B cell (primary cell): Measurements from ENCODE around the gene HNRNPK. TPM values are rescaled to one million over a fixed set of nuclear protein-coding genes. Genes with fewer than 3 reads are reported as not detected.

Experiments used
- ATAC-seq: fragments of 200-7000 bp; cut with Tn5 transposase; one replicate; pipeline ENCODE4 v1.10.0; 2021; ENCODE audit warnings: low read depth, mild to moderate bottlenecking, moderate number of reproducible peaks, moderate library complexity
- CTCF ChIA-PET: fragments of 350-600 bp; sonication (Branson Sonifier 250); formaldehyde crosslinking; loops from one replicate; lab custom pipeline; 2021; ENCODE audit warnings: antibody characterized with exemption, inconsistent platforms; lab: Charles Lee
- POLR2A ChIA-PET: fragments of 350-600 bp; sonication (Branson Sonifier 250); formaldehyde crosslinking; loops from one replicate; lab custom pipeline; 2021; ENCODE audit warnings: antibody characterized with exemption; lab: Charles Lee
- DNase-seq: peaks from one replicate; pipeline ENCODE4 v3.0.0; 2013
- H2AFZ ChIP-seq: 2 replicates; pipeline ENCODE4 v1.6.1; 2012; ENCODE audit warnings: mild to moderate bottlenecking, low read depth, low read length; ENCODE audit not compliant: insufficient read depth, poor library complexity, severe bottlenecking
- H3K27ac ChIP-seq, 2 donors: 1 replicate in 1 of 2; 2 replicates in 1 of 2; pipeline ENCODE4 v1.5.1; 2012 to 2013; ENCODE audit warnings: low read length in 2 of 2, mild to moderate bottlenecking in 2 of 2, moderate library complexity in 1 of 2
- H3K27me3 ChIP-seq, 4 experiments: fragments of 200-600 bp in 1 of 4; sonication (generic) in 1 of 4; replicated peaks in 1 of 4; 1 replicate in 2 of 4; 2 replicates in 2 of 4; pipeline versions ENCODE4 v1.6.1 to v1.7.0; 2013 to 2016; ENCODE audit warnings: low read length in 3 of 4, mild to moderate bottlenecking in 2 of 4, mixed read lengths in 1 of 4, moderate library complexity in 1 of 4; ENCODE audit not compliant: insufficient read depth in 4 of 4, control insufficient read depth in 3 of 4; ENCODE audit errors: control extremely low read depth in 1 of 4
- H3K36me3 ChIP-seq, 2 experiments: replicated peaks in 1 of 2; 1 replicate in 1 of 2; 2 replicates in 1 of 2; pipeline versions ENCODE4 v1.6.1 to v1.7.1; 2013; ENCODE audit warnings: low read length in 1 of 2; ENCODE audit not compliant: insufficient read depth in 2 of 2, control insufficient read depth in 1 of 2; ENCODE audit errors: control extremely low read depth in 1 of 2, extremely low read depth in 1 of 2
- H3K4me1 ChIP-seq, 2 donors: fragments of 200-600 bp in 1 of 2; sonication (generic) in 1 of 2; 1 replicate in 1 of 2; 2 replicates in 1 of 2; pipeline versions ENCODE4 v1.5.1 to v1.6.1; 2013 to 2017; ENCODE audit warnings: low read length in 2 of 2; ENCODE audit not compliant: control insufficient read depth in 2 of 2, insufficient read depth in 2 of 2
- H3K4me2 ChIP-seq: replicated peaks from 2 replicates; pipeline ENCODE3; 2012; ENCODE audit warnings: mild to moderate bottlenecking, low read depth, low read length; ENCODE audit not compliant: poor library complexity, severe bottlenecking
- H3K4me3 ChIP-seq, 5 experiments: fragments of 200-600 bp in 1 of 5; sonication (generic) in 1 of 5; 1 replicate in 3 of 5; 2 replicates in 2 of 5; pipeline versions ENCODE4 v1.5.1 to v1.7.0; 2011 to 2016; ENCODE audit warnings: low read length in 4 of 5, mild to moderate bottlenecking in 4 of 5, low read depth in 2 of 5, control low read depth in 1 of 5, moderate library complexity in 1 of 5; ENCODE audit not compliant: insufficient read depth in 1 of 5; ENCODE audit errors: control extremely low read depth in 1 of 5, extremely low read depth in 1 of 5
- H3K79me2 ChIP-seq: fragments of 200-600 bp; sonication (generic); one replicate; pipeline ENCODE4 v1.6.0; 2016; ENCODE audit warnings: low read length; ENCODE audit not compliant: control insufficient read depth, insufficient read depth
- H3K9ac ChIP-seq: fragments of 200-600 bp; sonication (generic); 2 replicates; pipeline ENCODE4 v1.6.1; 2017; ENCODE audit warnings: mild to moderate bottlenecking, low read length, moderate library complexity
- H3K9me3 ChIP-seq, 3 donors: one replicate each; pipeline versions ENCODE4 v1.6.1 to v1.7.1; 2013; ENCODE audit warnings: low read length in 2 of 3; ENCODE audit not compliant: control insufficient read depth in 2 of 3, insufficient read depth in 1 of 3; ENCODE audit errors: control extremely low read depth in 1 of 3
- H4K20me1 ChIP-seq: 2 replicates; pipeline ENCODE4 v1.6.0; 2012; ENCODE audit warnings: mild to moderate bottlenecking, low read length; ENCODE audit not compliant: insufficient read depth, control insufficient read depth, poor library complexity, severe bottlenecking
- H3K27ac Mint-ChIP-seq: one replicate; pipeline ENCODE4 v1.8.0; 2021; ENCODE audit warnings: mixed read lengths
- H3K27me3 Mint-ChIP-seq: one replicate; pipeline ENCODE4 v1.8.0; 2021; ENCODE audit warnings: mixed read lengths
- H3K4me1 Mint-ChIP-seq: one replicate; pipeline ENCODE4 v1.8.0; 2021; ENCODE audit warnings: mixed read lengths
- H3K4me3 Mint-ChIP-seq: one replicate; pipeline ENCODE4 v1.8.0; 2021; ENCODE audit warnings: mixed read lengths
- H3K9me3 Mint-ChIP-seq: one replicate; pipeline ENCODE4 v1.8.0; 2022; ENCODE audit warnings: mixed read lengths; ENCODE audit not compliant: insufficient read depth
- EZH2 ChIP-seq: IDR thresholded peaks from 2 replicates; pipeline ENCODE4 v1.6.1; 2012; ENCODE audit warnings: borderline replicate concordance, low read depth, mild to moderate bottlenecking, moderate library complexity, low read length; ENCODE audit not compliant: insufficient read depth, poor library complexity, severe bottlenecking
- WGBS: methylation state at CpG from one replicate; pipeline ENCODE4 v1.1.5; 2013; ENCODE audit warnings: missing lambda C conversion rate; ENCODE audit not compliant: insufficient coverage; 5-methylcytosine and 5-hydroxymethylcytosine counted together
- intact Hi-C: fragments of 100-400 bp; cut with micrococcal nuclease; formaldehyde crosslinking; loops from one replicate; pipeline ENCODE4 v1.10.0; 2022
- polyA plus RNA-seq: library from polyadenylated mRNA; depleted of rRNA; stranded (reverse); fragments of >200 nt; gene quantifications from 2 replicates; pipeline ENCODE4 v1.2.3, GENCODE V29; 2012
- total RNA-seq, 2 donors: library from RNA; stranded (reverse); fragments of 120-200 nt in 1 of 2; gene quantifications; 1 replicate in 1 of 2; 2 replicates in 1 of 2; pipeline versions ENCODE4 v1.2.3 to v1.2.4, GENCODE V29; 2013 to 2022
- TF ChIP-seq, protein P1 (sequence below): fragments of 200-600 bp; IDR thresholded peaks from one replicate; pipeline ENCODE4 v1.8.0; 2022; ENCODE audit warnings: antibody characterized with exemption, mild to moderate bottlenecking

HNRNPK gene
- total and polyA plus RNA-seq, 2 donors (not counting 1 experiment from before 2014, with no cell fraction given), result 210 to 524 TPM

DNA sequence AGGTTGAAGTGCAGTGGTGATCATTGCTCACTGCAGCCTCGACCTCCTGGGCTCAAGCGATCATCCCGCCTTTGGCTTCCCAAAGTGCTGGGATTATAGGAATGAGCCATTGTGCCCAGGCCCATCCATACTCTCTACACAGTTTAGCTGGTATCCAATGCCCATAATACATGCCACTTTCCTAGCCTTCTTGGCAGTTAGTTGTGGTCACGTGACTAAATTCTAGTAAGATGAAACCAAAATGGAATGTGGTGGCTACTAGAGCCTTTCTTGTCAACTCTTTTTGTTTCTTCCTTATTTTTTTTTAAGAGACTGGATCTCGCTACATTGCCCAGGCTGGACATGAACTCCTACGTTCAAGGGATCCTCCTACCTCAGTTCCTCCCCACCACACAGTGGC lies 43.5 kb downstream of the HNRNPK start:
- 87% methylated on average over 5 of the region's 6 CpGs for WGBS
- no peak overlapping the region for H3K27ac Mint-ChIP-seq
- TF ChIP-seq, protein P1, sequence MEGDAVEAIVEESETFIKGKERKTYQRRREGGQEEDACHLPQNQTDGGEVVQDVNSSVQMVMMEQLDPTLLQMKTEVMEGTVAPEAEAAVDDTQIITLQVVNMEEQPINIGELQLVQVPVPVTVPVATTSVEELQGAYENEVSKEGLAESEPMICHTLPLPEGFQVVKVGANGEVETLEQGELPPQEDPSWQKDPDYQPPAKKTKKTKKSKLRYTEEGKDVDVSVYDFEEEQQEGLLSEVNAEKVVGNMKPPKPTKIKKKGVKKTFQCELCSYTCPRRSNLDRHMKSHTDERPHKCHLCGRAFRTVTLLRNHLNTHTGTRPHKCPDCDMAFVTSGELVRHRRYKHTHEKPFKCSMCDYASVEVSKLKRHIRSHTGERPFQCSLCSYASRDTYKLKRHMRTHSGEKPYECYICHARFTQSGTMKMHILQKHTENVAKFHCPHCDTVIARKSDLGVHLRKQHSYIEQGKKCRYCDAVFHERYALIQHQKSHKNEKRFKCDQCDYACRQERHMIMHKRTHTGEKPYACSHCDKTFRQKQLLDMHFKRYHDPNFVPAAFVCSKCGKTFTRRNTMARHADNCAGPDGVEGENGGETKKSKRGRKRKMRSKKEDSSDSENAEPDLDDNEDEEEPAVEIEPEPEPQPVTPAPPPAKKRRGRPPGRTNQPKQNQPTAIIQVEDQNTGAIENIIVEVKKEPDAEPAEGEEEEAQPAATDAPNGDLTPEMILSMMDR, result no peak
- no peak for TF ChIP-seq EZH2

DNA sequence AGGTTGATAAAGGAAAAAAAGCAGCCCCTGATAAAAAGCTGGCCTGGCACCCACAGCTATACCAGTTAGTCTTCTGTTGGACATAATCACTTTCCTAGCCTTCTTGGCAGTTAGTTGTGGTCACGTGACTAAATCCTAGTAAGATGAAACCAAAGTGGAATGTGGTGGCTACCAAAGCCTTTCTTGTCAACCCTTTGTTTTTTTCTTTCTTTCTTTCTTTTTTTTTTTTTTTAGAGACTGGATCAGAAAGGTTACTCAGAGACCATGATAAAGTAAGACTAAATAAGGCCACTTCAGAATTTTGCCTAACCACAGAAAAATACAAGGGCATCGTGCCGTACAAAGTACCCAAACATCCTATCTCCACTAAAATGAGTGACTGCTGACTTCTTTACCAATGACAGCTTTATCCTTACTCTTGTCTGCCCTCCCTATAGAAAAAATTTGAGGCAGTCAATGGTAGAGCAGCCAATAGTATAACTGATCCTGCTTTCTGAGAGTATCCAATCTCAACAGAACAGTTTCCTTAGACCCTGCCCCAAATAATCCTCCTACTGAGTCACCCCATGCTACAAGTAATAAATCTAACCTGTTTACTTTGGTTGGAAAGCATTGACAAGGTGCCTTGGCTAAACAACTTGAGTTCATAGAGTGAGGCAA lies 44.6 kb downstream of the HNRNPK start:
- Mint-ChIP-seq H3K9me3 (no peaks in the 10 kb centered on the region), H3K27me3 (no peaks in the 10 kb centered on the region), H3K27ac (no peak overlapping the region), H3K4me1 (no peaks in the 10 kb centered on the region), H3K4me3 (no peak overlapping the region)
- ATAC-seq (no peak), DNase-seq (no peak)
- no peaks in the 10 kb centered on the region for H4K20me1 ChIP-seq
- no peak overlapping the region for H3K27ac ChIP-seq
- H2AFZ ChIP-seq, result no peak overlapping the region
- ChIA-PET CTCF (interaction anchor here (0.9 to 3.6 kb wide), 5 partner anchors 11 to 379 kb away, joined by 3 to 54 read pairs (median 3); no protein-coding TSS in a partner anchor), POLR2A (no interaction called here)
- no peaks in the 10 kb centered on the region for H3K79me2 ChIP-seq
- H3K9me3 ChIP-seq, result no peaks in the 10 kb centered on the region
- no peaks in the 10 kb centered on the region for H3K4me1 ChIP-seq
- H3K9ac ChIP-seq, result no peak overlapping the region
- H3K27me3 ChIP-seq, result no peaks in the 10 kb centered on the region
- intact Hi-C loops, result no loop called here
- no peak overlapping the region for H3K4me2 ChIP-seq
- H3K4me3 ChIP-seq, result no peak overlapping the region
- H3K36me3 ChIP-seq, result peaks cover under 1 to 2% of the 10 kb centered on the region in 2 experiments
- TF ChIP-seq EZH2, result no peak
- TF ChIP-seq, protein P1, result no peak
- 92% methylated on average over 2 of the region's 3 CpGs for WGBS

More for the DNA sequence above, 43.5 kb downstream of the HNRNPK start:
- no peaks in the 10 kb centered on the region for H3K79me2 ChIP-seq
- no peak overlapping the region for H3K4me2 ChIP-seq
- no peaks in the 10 kb centered on the region for H3K4me1 Mint-ChIP-seq
- H3K27me3 Mint-ChIP-seq, result no peaks in the 10 kb centered on the region
- no peaks in the 10 kb centered on the region for H3K4me1 ChIP-seq
- H2AFZ ChIP-seq, result no peak overlapping the region
- no peaks in the 10 kb centered on the region for H3K27me3 ChIP-seq
- no peaks in the 10 kb centered on the region for H4K20me1 ChIP-seq
- H3K9ac ChIP-seq, result no peak overlapping the region
- CTCF ChIA-PET, result interaction anchor here (0.7 to 3.6 kb wide), 9 partner anchors 26 to 380 kb away, joined by 3 to 54 read pairs (median 8); no protein-coding TSS in a partner anchor
- ATAC-seq (no peak), DNase-seq (no peak)
- H3K4me3 Mint-ChIP-seq, result no peak overlapping the region
- H3K27ac ChIP-seq, result no peak overlapping the region
- H3K9me3 ChIP-seq, result no peaks in the 10 kb centered on the region
- intact Hi-C loops, result no loop called here
- POLR2A ChIA-PET, result no interaction called here
- H3K36me3 ChIP-seq, result peaks cover 2% of the 10 kb centered on the region in 2 experiments
- H3K4me3 ChIP-seq, result no peak overlapping the region
- no peaks in the 10 kb centered on the region for H3K9me3 Mint-ChIP-seq
